Transverse colon (tissue), 4 donors: ENCODE results near the gene ST3GAL3. TPM values are rescaled to one million over a fixed set of nuclear protein-coding genes. Genes with fewer than 3 reads are reported as not detected.

Experiments used
- DNase-seq: peaks from one replicate; pipeline ENCODE4 v3.0.0-alpha.2; 2019
- H3K27ac ChIP-seq, 4 donors: fragments of 200-600 bp; sonication (generic); 2 replicates each; pipeline ENCODE4 v1.5.1; 2016 to 2018; ENCODE audit warnings: inconsistent platforms in 4 of 4
- H3K27me3 ChIP-seq: fragments of 200-600 bp; sonication (generic); 2 replicates; pipeline ENCODE4 v1.5.1; 2017; ENCODE audit warnings: inconsistent platforms
- H3K36me3 ChIP-seq, 4 donors: fragments of 200-600 bp; sonication (generic); 2 replicates each; pipeline ENCODE4 v1.5.1; 2017 to 2019; ENCODE audit warnings: inconsistent platforms in 4 of 4
- H3K4me1 ChIP-seq, 4 donors: fragments of 200-600 bp; sonication (generic); 2 replicates each; pipeline ENCODE4 v1.5.1; 2017 to 2020; ENCODE audit warnings: inconsistent platforms in 4 of 4
- H3K4me3 ChIP-seq, 4 donors: fragments of 200-600 bp; sonication (generic); 1 replicate in 1 of 4; 2 replicates in 3 of 4; pipeline versions ENCODE4 v1.5.1 to v1.6.1; 2017 to 2019; ENCODE audit warnings: inconsistent platforms in 4 of 4
- H3K9me3 ChIP-seq, 2 donors: fragments of 200-600 bp; sonication (generic); 2 replicates each; pipeline ENCODE4 v1.5.1; 2017 to 2019; ENCODE audit warnings: inconsistent platforms in 2 of 2
- EP300 ChIP-seq: sonication (generic); formaldehyde crosslinking; IDR thresholded peaks from one replicate; pipeline ENCODE4 v1.6.1; 2017; ENCODE audit warnings: antibody characterized with exemption, low read depth
- POLR2A ChIP-seq: fragments of 450-650 bp; IDR thresholded peaks from one replicate; pipeline ENCODE4 v1.6.1; 2016; ENCODE audit warnings: antibody characterized with exemption, mild to moderate bottlenecking, moderate library complexity
- POLR2AphosphoS5 ChIP-seq, 3 donors: sonication (generic); formaldehyde crosslinking; IDR thresholded peaks; one replicate each; pipeline ENCODE4 v1.6.1; 2016; ENCODE audit warnings: antibody characterized with exemption in 3 of 3
- WGBS, 2 donors: methylation state at CpG; one replicate each; pipeline ENCODE4 v1.1.5; 2018; ENCODE audit warnings: low coverage in 1 of 2; 5-methylcytosine and 5-hydroxymethylcytosine counted together
- in situ Hi-C, 4 donors: fragments of 200-750 bp; cut with MboI; loops; one replicate each; pipeline versions ENCODE4 v1.15.0 to v1.15.1; 2017; ENCODE audit warnings: low sequenced_read_pairs in 3 of 4, low pct_ligation_motif_present in 1 of 4, low pct_unique_long_range_greater_than_20kb in 1 of 4
- intact Hi-C: fragments of 100-400 bp; cut with DNase I; formaldehyde crosslinking; loops from one replicate; pipeline ENCODE4 v1.15.1; 2023; ENCODE audit warnings: low total_unique reads
- total RNA-seq, 4 donors: library from RNA; depleted of rRNA; stranded (reverse); fragments of >200 nt; gene quantifications; one replicate each; pipeline ENCODE4 v1.1.0, GENCODE V29; 2016
- TF ChIP-seq, protein P1 (sequence below), 5 experiments: fragments of 200-600 bp in 3 of 5; fragments of 450-650 bp in 2 of 5; sonication (generic) in 3 of 5; IDR thresholded peaks; 1 replicate in 2 of 5; 2 replicates in 3 of 5; pipeline ENCODE4 v1.5.1; 2016 to 2017; ENCODE audit warnings: antibody characterized with exemption in 5 of 5, inconsistent platforms in 3 of 5, mild to moderate bottlenecking in 2 of 5, moderate library complexity in 1 of 5

The ST3GAL3 gene
- total RNA-seq, 4 donors from 2014 or later = 4.8 to 23.9 (median 9.7) TPM

GRCh38 chr1:43930168-43930948 lies 223.0 kb downstream of the ST3GAL3 start:
- in situ Hi-C loops = loop anchor here (5.0 to 25.0 kb wide), 5 partner anchors 156 to 393 kb away; partner anchors contain the start of gene PTPRF (in 1 of the 4)
- Histone ChIP-seq H3K4me1 (peaks cover 7 to 24% (median 22%) of the 10 kb centered on the region in 4 donors), H3K9me3 (no peaks in the 10 kb centered on the region), H3K36me3 (no peaks in the 10 kb centered on the region), H3K27ac (no peak overlapping the region), H3K27me3 (peaks cover 7% of the 10 kb centered on the region), H3K4me3 (no peak overlapping the region)
- DNase-seq = peak; percentile 22
- 93% methylated on average over 10 of the region's 10 CpGs; no CpG with 5 or more reads in 1 of the 2 donors for WGBS, 2 donors
- intact Hi-C loops = no loop called here
- TF ChIP-seq, protein P1, sequence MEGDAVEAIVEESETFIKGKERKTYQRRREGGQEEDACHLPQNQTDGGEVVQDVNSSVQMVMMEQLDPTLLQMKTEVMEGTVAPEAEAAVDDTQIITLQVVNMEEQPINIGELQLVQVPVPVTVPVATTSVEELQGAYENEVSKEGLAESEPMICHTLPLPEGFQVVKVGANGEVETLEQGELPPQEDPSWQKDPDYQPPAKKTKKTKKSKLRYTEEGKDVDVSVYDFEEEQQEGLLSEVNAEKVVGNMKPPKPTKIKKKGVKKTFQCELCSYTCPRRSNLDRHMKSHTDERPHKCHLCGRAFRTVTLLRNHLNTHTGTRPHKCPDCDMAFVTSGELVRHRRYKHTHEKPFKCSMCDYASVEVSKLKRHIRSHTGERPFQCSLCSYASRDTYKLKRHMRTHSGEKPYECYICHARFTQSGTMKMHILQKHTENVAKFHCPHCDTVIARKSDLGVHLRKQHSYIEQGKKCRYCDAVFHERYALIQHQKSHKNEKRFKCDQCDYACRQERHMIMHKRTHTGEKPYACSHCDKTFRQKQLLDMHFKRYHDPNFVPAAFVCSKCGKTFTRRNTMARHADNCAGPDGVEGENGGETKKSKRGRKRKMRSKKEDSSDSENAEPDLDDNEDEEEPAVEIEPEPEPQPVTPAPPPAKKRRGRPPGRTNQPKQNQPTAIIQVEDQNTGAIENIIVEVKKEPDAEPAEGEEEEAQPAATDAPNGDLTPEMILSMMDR (IDR thresholded peaks at IDR 0.05) = peak; percentile 20 to 49 (median 46)
- no peak for TF ChIP-seq POLR2A

- no peak overlapping the region for H3K4me3 ChIP-seq
- 77% methylated on average over 4 of the region's 4 CpGs; no CpG with 5 or more reads in 1 of the 2 donors for WGBS, 2 donors
- peaks cover 12% of the 10 kb centered on the region for H3K27me3 ChIP-seq
- H3K9me3 ChIP-seq = no peaks in the 10 kb centered on the region
- no peaks in the 10 kb centered on the region for H3K36me3 ChIP-seq
- H3K4me1 ChIP-seq = peaks cover 12 to 30% (median 27%) of the 10 kb centered on the region in 4 donors
- H3K27ac ChIP-seq = no peak overlapping the region
- intact Hi-C loops (no loop called here), in situ Hi-C loops (loop anchor here (5.0 to 25.0 kb wide), 5 partner anchors 156 to 394 kb away; partner anchors contain the start of gene PTPRF (in 1 of the 4))
- TF ChIP-seq POLR2A (no peak), EP300 (no peak), POLR2AphosphoS5 (IDR thresholded peaks at IDR 0.05) (no peak)
- TF ChIP-seq, protein P1 (IDR thresholded peaks at IDR 0.05) = no peak
- no peak for DNase-seq
Observed at GRCh38 chr1:43930949-43931275, 223.6 kb downstream of the ST3GAL3 start.

- TF ChIP-seq EP300 (no peak), POLR2A (no peak), POLR2AphosphoS5 (IDR thresholded peaks at IDR 0.05) (no peak)
- TF ChIP-seq, protein P1 (IDR thresholded peaks at IDR 0.05) = no peak
- no peak overlapping the region for H3K4me3 ChIP-seq
- intact Hi-C loops = loop anchor here (2.0 kb wide), 1 partner anchor 167 kb away; no protein-coding TSS in a partner anchor
- H3K9me3 ChIP-seq = no peaks in the 10 kb centered on the region
- H3K27ac ChIP-seq = no peak overlapping the region
- no peak for DNase-seq
- 90% methylated on average over 13 of the region's 13 CpGs; no CpG with 5 or more reads in 1 of the 2 donors for WGBS, 2 donors
- H3K36me3 ChIP-seq = no peaks in the 10 kb centered on the region
- H3K27me3 ChIP-seq = peaks cover 13% of the 10 kb centered on the region
- peaks cover 19 to 37% (median 32%) of the 10 kb centered on the region in 4 donors for H3K4me1 ChIP-seq
- in situ Hi-C loops = loop anchor here (5.0 to 25.0 kb wide), 5 partner anchors 157 to 395 kb away; partner anchors contain the start of gene PTPRF (in 1 of the 4)
Observed at GRCh38 chr1:43931711-43932660, 224.7 kb downstream of the ST3GAL3 start.
